ENCODE data around the gene DUOXA2. TPM values are rescaled to one million over a fixed set of nuclear protein-coding genes. Genes with fewer than 3 reads are reported as not detected.

The DUOXA2 gene
- not detected in 2 replicates for total RNA-seq

GRCh38 chr15:45114076-45114750, at the start of gene DUOXA2, which contains the start of gene DUOX2:
Gene DUOXA2, plus strand, starts transcription at chr15:45114326. Its CDS starts 280 bp downstream, at chr15:45114606.
Gene DUOX2, minus strand, starts transcription at chr15:45114172. Its CDS starts 761 bp downstream, at chr15:45113411.

GRCh38 chr15:45129651-45130129, 15.6 kb downstream of the DUOXA2 start, which contains the start of the genes DUOX1 and DUOXA1:
Gene DUOX1, plus strand, starts transcription at chr15:45129994. Its CDS starts 1,973 bp downstream, at chr15:45131967.
Gene DUOXA1, minus strand, starts transcription at chr15:45129879. Its CDS starts 6,865 bp downstream, at chr15:45123014.

Other genes starting within 250 kb of the DUOXA2 start
- gene TERB2, start 157.6 kb upstream of the DUOXA2 start, total RNA-seq: not detected in 2 replicates
- 5.1 and 10.2 TPM in 2 replicates for gene SORD, start 91.1 kb upstream of the DUOXA2 start, total RNA-seq
- not detected in 2 replicates for gene DUOX2, start 154 bp upstream of the DUOXA2 start, total RNA-seq
- gene DUOXA1, start 15.6 kb downstream of the DUOXA2 start, total RNA-seq: not detected in 2 replicates
- not detected in 2 replicates for gene DUOX1, start 15.7 kb downstream of the DUOXA2 start, total RNA-seq
- gene SHF, start 73.6 kb downstream of the DUOXA2 start, total RNA-seq: 2.9 and 4.7 TPM in 2 replicates
- gene SLC28A2, start 137.9 kb downstream of the DUOXA2 start, total RNA-seq: not detected in 2 replicates

All from pericardium fibroblast (primary cell).